HG03378 (cell line): ENCODE data around the gene CAPN13.

Source experiments
- ATAC-seq: cut with Tn5 transposase; IDR thresholded peaks from one replicate; pipeline ENCODE4 v1.9.1; 2021; ENCODE audit warnings: mild to moderate bottlenecking, moderate library complexity; ENCODE audit not compliant: unreplicated experiment

CAPN13 gene

GRCh38 chr2:30786923-30787685 lies 20.1 kb downstream of the CAPN13 start:
- no peak for ATAC-seq

- ATAC-seq = no peak
Measured at GRCh38 chr2:30784682-30785081, 22.6 kb downstream of the CAPN13 start.

- no peak for ATAC-seq
Measured at GRCh38 chr2:30781961-30782533, 25.2 kb downstream of the CAPN13 start.

GRCh38 chr2:30781451-30781850 lies 25.8 kb downstream of the CAPN13 start:
- ATAC-seq = no peak

GRCh38 chr2:30780776-30781330 lies 26.4 kb downstream of the CAPN13 start:
- no peak for ATAC-seq

GRCh38 chr2:30778611-30779010 lies 28.6 kb downstream of the CAPN13 start:
- no peak for ATAC-seq

- ATAC-seq = no peak
Measured at GRCh38 chr2:30777661-30778505, 29.4 kb downstream of the CAPN13 start.

GRCh38 chr2:30776831-30777635 lies 30.2 kb downstream of the CAPN13 start:
- no peak for ATAC-seq

GRCh38 chr2:30775833-30776232 lies 31.4 kb downstream of the CAPN13 start:
- no peak for ATAC-seq

- no peak for ATAC-seq
Measured at GRCh38 chr2:30772021-30772705, 35.1 kb downstream of the CAPN13 start.

GRCh38 chr2:30770816-30771576 lies 36.2 kb downstream of the CAPN13 start:
- no peak for ATAC-seq

GRCh38 chr2:30769891-30770462 lies 37.3 kb downstream of the CAPN13 start:
- no peak for ATAC-seq

GRCh38 chr2:30769481-30769780 lies 37.8 kb downstream of the CAPN13 start:
- no peak for ATAC-seq

GRCh38 chr2:30768708-30769480 lies 38.4 kb downstream of the CAPN13 start:
- no peak for ATAC-seq

GRCh38 chr2:30768036-30768686 lies 39.1 kb downstream of the CAPN13 start:
- ATAC-seq = no peak

- no peak for ATAC-seq
Measured at GRCh38 chr2:30766666-30767065, 40.6 kb downstream of the CAPN13 start.

- no peak for ATAC-seq
Measured at GRCh38 chr2:30765876-30766470, 41.3 kb downstream of the CAPN13 start.

GRCh38 chr2:30765191-30765590 lies 42.1 kb downstream of the CAPN13 start:
- no peak for ATAC-seq
